Loucy (cell line): ENCODE data around the gene LMF1.

Experiments used
- EZH2phosphoT487 ChIP-seq: fragments of 200-600 bp; IDR thresholded peaks from 2 replicates; pipeline ENCODE4 v1.6.1; 2018; ENCODE audit warnings: antibody characterized with exemption, mild to moderate bottlenecking, moderate library complexity, borderline replicate concordance
- TF ChIP-seq, protein P1 (sequence below): fragments of 200-600 bp; sonication (generic); conservative IDR thresholded peaks from 2 replicates; pipeline ENCODE4 v1.5.1; 2014; ENCODE audit warnings: mild to moderate bottlenecking, antibody characterized with exemption, low read length

DNA sequence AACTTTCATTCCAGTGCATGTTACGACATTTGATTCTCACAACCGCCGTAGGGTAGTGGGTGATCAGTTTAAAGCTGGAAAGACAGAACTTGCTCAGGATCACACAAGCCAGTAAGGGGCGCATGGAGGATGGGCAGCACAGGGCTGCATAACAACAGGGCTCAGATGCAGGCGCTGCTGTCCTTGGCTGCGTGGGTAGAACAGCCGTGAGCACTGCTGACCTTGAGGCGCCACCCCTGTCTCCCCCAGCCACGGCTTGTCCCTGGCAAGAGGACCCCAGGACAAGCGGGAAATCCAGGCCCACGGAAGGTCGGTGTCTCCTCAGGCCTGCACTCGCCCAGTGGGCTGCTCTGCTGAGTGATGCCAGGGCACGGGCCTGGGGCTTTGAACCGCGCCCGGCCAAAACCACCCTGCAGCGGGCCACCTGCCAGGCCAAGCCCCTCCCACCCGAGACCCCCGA lies 84.7 kb downstream of the LMF1 start:
- TF ChIP-seq, protein P1, sequence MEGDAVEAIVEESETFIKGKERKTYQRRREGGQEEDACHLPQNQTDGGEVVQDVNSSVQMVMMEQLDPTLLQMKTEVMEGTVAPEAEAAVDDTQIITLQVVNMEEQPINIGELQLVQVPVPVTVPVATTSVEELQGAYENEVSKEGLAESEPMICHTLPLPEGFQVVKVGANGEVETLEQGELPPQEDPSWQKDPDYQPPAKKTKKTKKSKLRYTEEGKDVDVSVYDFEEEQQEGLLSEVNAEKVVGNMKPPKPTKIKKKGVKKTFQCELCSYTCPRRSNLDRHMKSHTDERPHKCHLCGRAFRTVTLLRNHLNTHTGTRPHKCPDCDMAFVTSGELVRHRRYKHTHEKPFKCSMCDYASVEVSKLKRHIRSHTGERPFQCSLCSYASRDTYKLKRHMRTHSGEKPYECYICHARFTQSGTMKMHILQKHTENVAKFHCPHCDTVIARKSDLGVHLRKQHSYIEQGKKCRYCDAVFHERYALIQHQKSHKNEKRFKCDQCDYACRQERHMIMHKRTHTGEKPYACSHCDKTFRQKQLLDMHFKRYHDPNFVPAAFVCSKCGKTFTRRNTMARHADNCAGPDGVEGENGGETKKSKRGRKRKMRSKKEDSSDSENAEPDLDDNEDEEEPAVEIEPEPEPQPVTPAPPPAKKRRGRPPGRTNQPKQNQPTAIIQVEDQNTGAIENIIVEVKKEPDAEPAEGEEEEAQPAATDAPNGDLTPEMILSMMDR = no peak
- no peak for TF ChIP-seq EZH2phosphoT487
